NT2/D1 (cell line): Measurements from ENCODE around the gene OPCML.

ENCODE experiments used
- DNase-seq: peaks from one replicate; pipeline ENCODE4 v3.0.0-alpha.2; 2011; ENCODE audit warnings: low read depth, low spot score
- H3K27me3 ChIP-seq: 2 replicates; pipeline ENCODE4 v1.6.0; 2011; ENCODE audit warnings: mild to moderate bottlenecking; ENCODE audit not compliant: insufficient read length, insufficient read depth
- H3K36me3 ChIP-seq: 2 replicates; pipeline ENCODE4 v1.6.1; 2011; ENCODE audit warnings: mild to moderate bottlenecking, low read length, mixed read lengths; ENCODE audit not compliant: insufficient read depth, insufficient read length
- H3K4me1 ChIP-seq: 2 replicates; pipeline ENCODE4 v1.5.1; 2011; ENCODE audit not compliant: insufficient read depth, insufficient read length
- H3K4me3 ChIP-seq: 2 replicates; pipeline ENCODE4 v1.5.1; 2011; ENCODE audit warnings: low read depth; ENCODE audit not compliant: insufficient read length
- H3K9ac ChIP-seq: 2 replicates; pipeline ENCODE4 v1.6.0; 2011; ENCODE audit warnings: low read depth; ENCODE audit not compliant: insufficient read length
- H3K9me3 ChIP-seq: 2 replicates; pipeline ENCODE4 v1.5.1; 2011; ENCODE audit warnings: mild to moderate bottlenecking, low read length; ENCODE audit not compliant: insufficient read depth
- SUZ12 ChIP-seq: IDR thresholded peaks from 2 replicates; pipeline ENCODE4 v1.6.1; 2011; ENCODE audit not compliant: insufficient read length, insufficient read depth; ENCODE audit errors: extremely low read depth
- YY1 ChIP-seq: IDR thresholded peaks from 2 replicates; pipeline ENCODE4 v1.6.1; 2011; ENCODE audit not compliant: insufficient read length, insufficient read depth
- ZNF274 ChIP-seq: IDR thresholded peaks from 2 replicates; pipeline ENCODE4 v1.6.1; 2011; ENCODE audit warnings: mild to moderate bottlenecking, low read depth, low read length

Gene OPCML

GRCh38 chr11:132925825-132926469 lies 606.4 kb downstream of the OPCML start:
- no peak overlapping the region for H3K4me3 ChIP-seq
- no peak for TF ChIP-seq ZNF274
- no peak for TF ChIP-seq YY1
- TF ChIP-seq SUZ12, result no peak
- H3K27me3 ChIP-seq, result no peaks in the 10 kb centered on the region

GRCh38 chr11:132921597-132921996 lies 610.7 kb downstream of the OPCML start:
- Histone ChIP-seq H3K36me3 (no peaks in the 10 kb centered on the region), H3K4me1 (no peaks in the 10 kb centered on the region), H3K9ac (no peak overlapping the region), H3K9me3 (no peaks in the 10 kb centered on the region), H3K4me3 (no peak overlapping the region), H3K27me3 (no peaks in the 10 kb centered on the region)
- no peak for TF ChIP-seq ZNF274
- DNase-seq, result no peak

More at GRCh38 chr11:132925825-132926469, 606.4 kb downstream of the OPCML start:
- H3K9ac ChIP-seq, result no peak overlapping the region
- DNase-seq, result no peak
- no peaks in the 10 kb centered on the region for H3K36me3 ChIP-seq
- no peaks in the 10 kb centered on the region for H3K4me1 ChIP-seq
- H3K9me3 ChIP-seq, result no peaks in the 10 kb centered on the region

- Histone ChIP-seq H3K4me1 (no peaks in the 10 kb centered on the region), H3K9me3 (no peaks in the 10 kb centered on the region), H3K36me3 (no peaks in the 10 kb centered on the region), H3K4me3 (no peak overlapping the region), H3K27me3 (no peaks in the 10 kb centered on the region), H3K9ac (no peak overlapping the region)
- no peak for TF ChIP-seq YY1
- TF ChIP-seq SUZ12, result no peak
- TF ChIP-seq ZNF274, result no peak
- DNase-seq, result no peak
Measured at GRCh38 chr11:132920451-132921096, 611.7 kb downstream of the OPCML start.

GRCh38 chr11:132914600-132914999 lies 617.7 kb downstream of the OPCML start:
- H3K9me3 ChIP-seq, result no peaks in the 10 kb centered on the region
- DNase-seq, result no peak
- H3K4me1 ChIP-seq, result no peaks in the 10 kb centered on the region
- H3K27me3 ChIP-seq, result no peaks in the 10 kb centered on the region
- no peaks in the 10 kb centered on the region for H3K36me3 ChIP-seq
- no peak for TF ChIP-seq SUZ12
- TF ChIP-seq YY1, result no peak
- TF ChIP-seq ZNF274, result no peak
- H3K4me3 ChIP-seq, result no peak overlapping the region
- no peak overlapping the region for H3K9ac ChIP-seq

- Histone ChIP-seq H3K36me3 (no peaks in the 10 kb centered on the region), H3K9ac (no peak overlapping the region), H3K4me1 (no peaks in the 10 kb centered on the region), H3K9me3 (no peaks in the 10 kb centered on the region), H3K27me3 (no peaks in the 10 kb centered on the region), H3K4me3 (no peak overlapping the region)
- no peak for TF ChIP-seq SUZ12
- no peak for TF ChIP-seq ZNF274
- TF ChIP-seq YY1, result no peak
- DNase-seq, result no peak
Measured at GRCh38 chr11:132913886-132914285, 618.4 kb downstream of the OPCML start.

- DNase-seq, result no peak
- Histone ChIP-seq H3K9me3 (no peaks in the 10 kb centered on the region), H3K36me3 (no peaks in the 10 kb centered on the region), H3K9ac (no peak overlapping the region), H3K4me3 (no peak overlapping the region), H3K4me1 (no peaks in the 10 kb centered on the region), H3K27me3 (no peaks in the 10 kb centered on the region)
- TF ChIP-seq ZNF274 (no peak), YY1 (no peak), SUZ12 (no peak)
Measured at GRCh38 chr11:132913295-132913694, 619.0 kb downstream of the OPCML start.

- Histone ChIP-seq H3K9me3 (no peaks in the 10 kb centered on the region), H3K27me3 (no peaks in the 10 kb centered on the region), H3K4me1 (no peaks in the 10 kb centered on the region), H3K9ac (no peak overlapping the region), H3K36me3 (no peaks in the 10 kb centered on the region), H3K4me3 (no peak overlapping the region)
- TF ChIP-seq ZNF274 (no peak), YY1 (no peak), SUZ12 (no peak)
- DNase-seq, result no peak
Measured at GRCh38 chr11:132911186-132911585, 621.1 kb downstream of the OPCML start.
